ENCODE measurements around the gene ZNF780A. TPM values are rescaled to one million over a fixed set of nuclear protein-coding genes. Genes with fewer than 3 reads are reported as not detected.
"Not testable (repeated sequence)": the region's sequence is repeated elsewhere in the genome, so short reads cannot be mapped to it uniquely, and the experiment has no call there.

ZNF780A gene
- total and polyA plus RNA-seq, 2 experiments from 2014 or later, result 12.3 to 15.0 TPM

DNA sequence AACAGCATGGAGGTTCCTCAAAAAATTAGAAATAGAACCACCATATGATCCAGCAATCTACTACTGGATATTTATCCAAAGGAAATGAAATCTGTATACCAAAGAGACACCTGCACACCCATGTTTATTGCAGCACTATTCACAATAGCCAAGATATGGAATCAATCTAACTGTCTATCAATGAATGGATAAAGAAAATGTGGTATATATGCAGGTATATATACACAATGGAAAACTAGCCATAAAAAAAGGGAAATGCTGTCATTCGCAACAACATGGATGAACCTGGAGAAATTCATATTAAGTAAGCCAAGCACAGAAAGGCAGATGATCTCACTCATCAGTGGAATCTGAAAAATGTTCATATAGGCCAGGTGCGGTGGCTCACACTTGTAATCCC, 37.3 kb downstream of the ZNF780A start (continued):
- TF ChIP-seq REST (IDR thresholded peaks at IDR 0.05; ENCODE audit: unreplicated experiment), result no peak

GRCh38 chr19:40041718-40042117, 49.0 kb downstream of the ZNF780A start:
- not testable (repeated sequence) for ATAC-seq

GRCh38 chr19:40038047-40038446, 52.7 kb downstream of the ZNF780A start:
- not testable (repeated sequence) for DNase-seq (ENCODE audit: low spot score); H3K27me3 ChIP-seq (ENCODE audit: insufficient read depth); H3K4me3 ChIP-seq; H3K4me1 Mint-ChIP-seq; H3K79me2 ChIP-seq (replicated peaks; ENCODE audit: insufficient read depth); H3F3A ChIP-seq (replicated peaks; ENCODE audit: low read depth); H3K27ac Mint-ChIP-seq; H3K4me2 ChIP-seq; H3K4me3 Mint-ChIP-seq; ATAC-seq; H4K20me1 ChIP-seq (replicated peaks; ENCODE audit: insufficient read depth); H3K4me1 ChIP-seq (ENCODE audit: insufficient read depth); H3K27me3 Mint-ChIP-seq (ENCODE audit: insufficient read depth, low read depth, poor library complexity); H2AFZ ChIP-seq; H3K27ac ChIP-seq (ENCODE audit: low read depth); H3K9me2 ChIP-seq (ENCODE audit: insufficient read depth)
- Mint-ChIP-seq H3K36me3 (ENCODE audit: low read depth) (peaks cover 73% of the 10 kb centered on the region), H3K9me3 (peaks cover 84% of the 10 kb centered on the region)
- H3K36me3 ChIP-seq (ENCODE audit: insufficient read depth), result peaks cover 31% of the 10 kb centered on the region

More at GRCh38 chr19:40041718-40042117, 49.0 kb downstream of the ZNF780A start:
- peaks cover 33% of the 10 kb centered on the region for H3K36me3 ChIP-seq (ENCODE audit: insufficient read depth)
- H2AFZ ChIP-seq; H3F3A ChIP-seq (replicated peaks; ENCODE audit: low read depth); H3K4me1 ChIP-seq (ENCODE audit: insufficient read depth); H3K27ac Mint-ChIP-seq; H3K27me3 ChIP-seq (ENCODE audit: insufficient read depth); H3K4me3 Mint-ChIP-seq; H3K9me2 ChIP-seq (ENCODE audit: insufficient read depth); H3K79me2 ChIP-seq (replicated peaks; ENCODE audit: insufficient read depth); H3K4me3 ChIP-seq; H3K27me3 Mint-ChIP-seq (ENCODE audit: insufficient read depth, low read depth, poor library complexity); H3K4me2 ChIP-seq; H4K20me1 ChIP-seq (replicated peaks; ENCODE audit: insufficient read depth); H3K27ac ChIP-seq (ENCODE audit: low read depth); DNase-seq (ENCODE audit: low spot score); H3K4me1 Mint-ChIP-seq: not testable (repeated sequence)
- peaks cover 73% of the 10 kb centered on the region for H3K36me3 Mint-ChIP-seq (ENCODE audit: low read depth)
- H3K9me3 Mint-ChIP-seq, result peaks cover 84% of the 10 kb centered on the region

DNA sequence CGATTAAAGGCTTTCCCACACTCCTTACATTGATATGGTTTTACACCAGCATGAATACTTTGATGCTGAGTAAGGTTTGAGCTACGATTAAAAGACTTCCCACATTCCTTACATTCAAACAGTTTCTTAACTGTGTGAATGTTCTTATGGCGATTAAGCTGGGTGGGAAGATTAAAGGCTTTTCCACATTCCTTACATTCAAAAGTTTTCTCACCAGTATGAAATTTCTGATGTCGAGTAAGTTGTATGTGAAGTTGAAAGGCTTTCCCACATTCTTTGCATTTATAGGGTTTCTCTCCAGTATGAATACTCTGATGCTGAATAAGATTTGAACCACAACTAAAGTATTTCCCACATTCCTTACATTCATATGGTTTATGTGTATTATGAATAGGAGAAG, 54.7 kb downstream of the ZNF780A start:
- H3K4me3 ChIP-seq, result no peak overlapping the region
- ATAC-seq (no peak), DNase-seq (ENCODE audit: low spot score) (peak; percentile 4)
- no peak for TF ChIP-seq ETS1 (IDR thresholded peaks at IDR 0.05)
- TF ChIP-seq ZNF331 (CRISPR knock-in tag; IDR thresholded peaks at IDR 0.05; ENCODE audit: low read depth), result no peak
- no peak for TF ChIP-seq EZH2 (IDR thresholded peaks at IDR 0.05; ENCODE audit: low read depth, unreplicated experiment)
- Mint-ChIP-seq H3K36me3 (ENCODE audit: low read depth) (peaks cover 71% of the 10 kb centered on the region), H3K27ac (no peak overlapping the region), H3K4me3 (no peak overlapping the region), H3K9me3 (peaks cover 85% of the 10 kb centered on the region), H3K27me3 (ENCODE audit: insufficient read depth, low read depth, poor library complexity) (no peaks in the 10 kb centered on the region), H3K4me1 (no peaks in the 10 kb centered on the region)
- no peaks in the 10 kb centered on the region for H4K20me1 ChIP-seq (replicated peaks; ENCODE audit: insufficient read depth)
- H3F3A ChIP-seq (replicated peaks; ENCODE audit: low read depth), result no peaks in the 10 kb centered on the region
- H3K27me3 ChIP-seq (ENCODE audit: insufficient read depth), result no peaks in the 10 kb centered on the region
- no peak overlapping the region for H3K27ac ChIP-seq (ENCODE audit: low read depth)
- H2AFZ ChIP-seq, result no peak overlapping the region
- no peaks in the 10 kb centered on the region for H3K4me1 ChIP-seq (ENCODE audit: insufficient read depth)
- no peak overlapping the region for H3K4me2 ChIP-seq
- H3K9me2 ChIP-seq (ENCODE audit: insufficient read depth), result no peaks in the 10 kb centered on the region
- H3K79me2 ChIP-seq (replicated peaks; ENCODE audit: insufficient read depth), result no peaks in the 10 kb centered on the region
- H3K36me3 ChIP-seq (ENCODE audit: insufficient read depth), result peaks cover 31% of the 10 kb centered on the region
